H9 (cell line): ENCODE measurements around the gene NPLOC4. TPM values are rescaled to one million over a fixed set of nuclear protein-coding genes. Genes with fewer than 3 reads are reported as not detected.

ENCODE experiments used
- DNase-seq: peaks from one replicate; pipeline ENCODE4 v3.0.0-alpha.2; 2017
- H2AFZ ChIP-seq: one replicate; pipeline ENCODE4 v1.6.1; 2013; ENCODE audit warnings: mild to moderate bottlenecking, low read length, control low read depth, moderate library complexity
- H2AK5ac ChIP-seq: 2 replicates; pipeline ENCODE4 v1.6.1; 2013; ENCODE audit warnings: low read length, control low read depth, mixed read lengths; ENCODE audit not compliant: insufficient read length
- H2BK120ac ChIP-seq: one replicate; pipeline ENCODE4 v1.6.1; 2013; ENCODE audit warnings: low read depth, mild to moderate bottlenecking, low read length, control low read depth, inconsistent platforms; ENCODE audit not compliant: poor library complexity, severe bottlenecking
- H2BK12ac ChIP-seq: 2 replicates; pipeline ENCODE4 v1.6.1; 2013; ENCODE audit warnings: low read length, control low read depth, mixed read lengths, low read depth; ENCODE audit not compliant: insufficient read length
- H2BK15ac ChIP-seq: 2 replicates; pipeline ENCODE4 v1.6.1; 2013; ENCODE audit warnings: low read depth, low read length, control low read depth
- H2BK20ac ChIP-seq: one replicate; pipeline ENCODE4 v1.6.1; 2013; ENCODE audit warnings: low read depth, mild to moderate bottlenecking, low read length, control low read depth, inconsistent platforms; ENCODE audit not compliant: poor library complexity, severe bottlenecking
- H2BK5ac ChIP-seq: 2 replicates; pipeline ENCODE4 v1.6.1; 2013; ENCODE audit warnings: low read length, control low read depth, mixed read lengths; ENCODE audit not compliant: insufficient read length
- H3K14ac ChIP-seq: 2 replicates; pipeline ENCODE4 v1.6.1; 2013; ENCODE audit warnings: low read length, control low read depth; ENCODE audit not compliant: insufficient read depth
- H3K18ac ChIP-seq: 2 replicates; pipeline ENCODE4 v1.6.1; 2013; ENCODE audit warnings: low read depth, mild to moderate bottlenecking, mixed read lengths, low read length, control low read depth; ENCODE audit not compliant: insufficient read length
- H3K23ac ChIP-seq: 2 replicates; pipeline ENCODE4 v1.6.1; 2013; ENCODE audit warnings: low read length, control low read depth, mixed read lengths, low read depth; ENCODE audit not compliant: insufficient read length
- H3K23me2 ChIP-seq: 2 replicates; pipeline ENCODE4 v1.6.1; 2013; ENCODE audit warnings: low read depth, mild to moderate bottlenecking, mixed read lengths, low read length, control low read depth; ENCODE audit not compliant: insufficient read length, poor library complexity, severe bottlenecking
- H3K27ac ChIP-seq: 2 replicates; pipeline ENCODE4 v1.5.1; 2013; ENCODE audit warnings: low read length, control low read depth, mixed read lengths, low read depth; ENCODE audit not compliant: insufficient read length
- H3K27me3 ChIP-seq: 2 replicates; pipeline ENCODE4 v1.6.1; 2013; ENCODE audit warnings: low read length, control low read depth, inconsistent platforms; ENCODE audit not compliant: insufficient read depth
- H3K4ac ChIP-seq: 2 replicates; pipeline ENCODE4 v1.6.1; 2013; ENCODE audit warnings: low read depth, mild to moderate bottlenecking, control low read depth, inconsistent platforms, low read length, moderate library complexity
- H3K4me1 ChIP-seq: 2 replicates; pipeline ENCODE4 v1.6.1; 2013; ENCODE audit warnings: low read length, control low read depth, inconsistent platforms; ENCODE audit not compliant: insufficient read depth
- H3K4me2 ChIP-seq: 2 replicates; pipeline ENCODE4 v1.6.1; 2013; ENCODE audit warnings: low read length, control low read depth, mixed read lengths; ENCODE audit not compliant: insufficient read length, insufficient read depth
- H3K56ac ChIP-seq: 2 replicates; pipeline ENCODE4 v1.6.1; 2013; ENCODE audit warnings: low read depth, mild to moderate bottlenecking, mixed read lengths, low read length, control low read depth; ENCODE audit not compliant: insufficient read length
- H3K79me1 ChIP-seq: 2 replicates; pipeline ENCODE4 v1.6.1; 2013; ENCODE audit warnings: low read depth, mild to moderate bottlenecking, moderate library complexity, low read length, control low read depth, inconsistent platforms; ENCODE audit not compliant: insufficient read depth, poor library complexity, severe bottlenecking
- H3K79me2 ChIP-seq: 2 replicates; pipeline ENCODE4 v1.6.1; 2013; ENCODE audit warnings: low read length, control low read depth, inconsistent platforms; ENCODE audit not compliant: insufficient read depth
- H3K9ac ChIP-seq: 2 replicates; pipeline ENCODE4 v1.6.1; 2013; ENCODE audit warnings: low read length, control low read depth, mixed read lengths; ENCODE audit not compliant: insufficient read length; ENCODE audit errors: extremely low read depth
- H3K9me3 ChIP-seq: one replicate; pipeline ENCODE4 v1.6.1; 2013; ENCODE audit warnings: low read depth, low read length, inconsistent platforms; ENCODE audit not compliant: control insufficient read depth
- H3T11ph ChIP-seq: one replicate; pipeline ENCODE4 v1.6.1; 2013; ENCODE audit warnings: mild to moderate bottlenecking, low read length, control low read depth, inconsistent platforms
- H4K20me1 ChIP-seq: one replicate; pipeline ENCODE4 v1.6.1; 2013; ENCODE audit not compliant: control insufficient read depth, insufficient read length, insufficient read depth
- H4K5ac ChIP-seq: 2 replicates; pipeline ENCODE4 v1.6.1; 2013; ENCODE audit warnings: low read depth, mild to moderate bottlenecking, mixed read lengths, low read length, control low read depth; ENCODE audit not compliant: insufficient read length
- H4K8ac ChIP-seq: replicated peaks from 2 replicates; pipeline ENCODE4 v1.6.1; 2013; ENCODE audit warnings: low read length, control low read depth, mixed read lengths, low read depth; ENCODE audit not compliant: insufficient read length
- H4K91ac ChIP-seq: 2 replicates; pipeline ENCODE4 v1.6.1; 2013; ENCODE audit warnings: low read depth, mild to moderate bottlenecking, moderate library complexity, mixed read lengths, low read length, control low read depth; ENCODE audit not compliant: insufficient read length
- H3K27ac Mint-ChIP-seq, 3 experiments: 2 replicates in 2 of 3; 3 replicates in 1 of 3; pipeline ENCODE4 v1.8.0; 2020 to 2021; ENCODE audit warnings: mixed read lengths in 3 of 3, mild to moderate bottlenecking in 1 of 3, moderate library complexity in 1 of 3
- H3K27me3 Mint-ChIP-seq: 2 replicates; pipeline ENCODE4 v1.8.0; 2021; ENCODE audit warnings: low read depth, mild to moderate bottlenecking, moderate library complexity, mixed read lengths
- H3K36me3 Mint-ChIP-seq, 3 experiments: 2 replicates in 2 of 3; 3 replicates in 1 of 3; pipeline ENCODE4 v1.8.0; 2020 to 2021; ENCODE audit warnings: low read depth in 3 of 3, mixed read lengths in 3 of 3; ENCODE audit not compliant: insufficient read depth in 1 of 3
- H3K4me1 Mint-ChIP-seq, 2 experiments: 2 replicates each; pipeline ENCODE4 v1.8.0; 2020; ENCODE audit warnings: mixed read lengths in 2 of 2
- H3K4me3 Mint-ChIP-seq, 2 experiments: 2 replicates in 1 of 2; 3 replicates in 1 of 2; pipeline ENCODE4 v1.8.0; 2020 to 2021; ENCODE audit warnings: mild to moderate bottlenecking in 2 of 2, mixed read lengths in 2 of 2, moderate library complexity in 1 of 2
- H3K9me3 Mint-ChIP-seq, 2 experiments: 2 replicates in 1 of 2; 3 replicates in 1 of 2; pipeline ENCODE4 v1.8.0; 2020; ENCODE audit warnings: mild to moderate bottlenecking in 2 of 2, mixed read lengths in 2 of 2, moderate library complexity in 1 of 2
- WGBS: extraction: QIAGEN DNeasy Blood & Tissue Kit; methylation state at CpG from one replicate; pipeline ENCODE4 v1.1.7; 2013; ENCODE audit warnings: missing lambda C conversion rate, low lambda C conversion rate, mixed read lengths; ENCODE audit not compliant: insufficient read length; ENCODE audit errors: extremely low coverage; 5-methylcytosine and 5-hydroxymethylcytosine counted together
- total RNA-seq: library from RNA; stranded (reverse); gene quantifications from 2 replicates; pipeline ENCODE4 v1.2.1, GENCODE V29; 2021
- TF ChIP-seq, protein P1 (sequence below): fragments of 200-600 bp; sonication (generic); conservative IDR thresholded peaks from 3 replicates; pipeline ENCODE4 v1.8.0; 2021; ENCODE audit warnings: antibody characterized with exemption, mild to moderate bottlenecking

NPLOC4 gene
- total RNA-seq, 1 experiment from 2014 or later: 103 TPM

DNA sequence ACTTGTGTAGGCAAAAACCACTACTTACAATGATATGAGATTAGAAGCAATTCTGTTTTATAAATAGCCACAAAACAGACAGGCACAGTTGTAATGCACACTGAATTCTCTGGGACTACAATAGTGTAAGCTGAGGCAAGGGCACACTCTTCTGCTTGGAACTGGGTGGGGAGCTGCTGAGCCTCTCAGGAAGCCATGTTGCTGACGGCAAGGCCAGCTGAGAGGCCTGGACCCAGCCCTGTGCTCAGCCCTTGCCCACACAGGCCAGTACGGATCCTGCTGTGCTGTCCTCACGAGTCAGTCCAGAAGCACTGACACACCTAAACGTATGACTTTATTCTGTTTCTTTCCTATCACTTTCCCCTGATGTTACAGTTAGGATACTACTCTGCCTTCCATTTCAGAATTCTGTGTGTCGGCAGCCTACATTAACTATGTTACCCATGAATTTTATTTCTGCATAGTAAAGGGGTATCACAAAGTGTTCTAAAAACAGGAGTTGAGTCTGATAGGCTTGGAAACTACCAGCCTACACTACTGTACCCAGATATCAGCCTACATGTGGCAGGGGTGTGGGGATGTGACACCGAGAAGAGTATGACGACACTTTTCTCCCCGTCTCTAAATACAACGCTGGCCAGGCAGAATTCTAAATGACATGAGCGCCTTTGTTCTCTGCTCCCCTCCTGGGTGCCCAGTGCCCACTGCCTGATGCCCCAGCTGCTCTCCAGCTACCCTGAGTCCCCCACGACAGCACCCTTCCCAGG is 43.6 kb downstream of the NPLOC4 start:
- no peak overlapping the region for H3K23ac ChIP-seq
- H3K23me2 ChIP-seq: no peaks in the 10 kb centered on the region
- H3K56ac ChIP-seq: no peak overlapping the region
- no peaks in the 10 kb centered on the region for H3K79me1 ChIP-seq
- DNase-seq: no peak
- H2BK15ac ChIP-seq: no peak overlapping the region
- Mint-ChIP-seq H3K36me3 (peaks cover 34 to 83% (median 73%) of the 10 kb centered on the region in 3 experiments), H3K27me3 (no peaks in the 10 kb centered on the region), H3K4me1 (no peaks in the 10 kb centered on the region), H3K9me3 (no peaks in the 10 kb centered on the region), H3K27ac (0 out of 7 replicates have a peak overlapping the region, but pooled peaks of 1 of the 3 experiments have one; percentile 19), H3K4me3 (no peak overlapping the region; a peak in 1 of 5 replicates)
- TF ChIP-seq, protein P1, sequence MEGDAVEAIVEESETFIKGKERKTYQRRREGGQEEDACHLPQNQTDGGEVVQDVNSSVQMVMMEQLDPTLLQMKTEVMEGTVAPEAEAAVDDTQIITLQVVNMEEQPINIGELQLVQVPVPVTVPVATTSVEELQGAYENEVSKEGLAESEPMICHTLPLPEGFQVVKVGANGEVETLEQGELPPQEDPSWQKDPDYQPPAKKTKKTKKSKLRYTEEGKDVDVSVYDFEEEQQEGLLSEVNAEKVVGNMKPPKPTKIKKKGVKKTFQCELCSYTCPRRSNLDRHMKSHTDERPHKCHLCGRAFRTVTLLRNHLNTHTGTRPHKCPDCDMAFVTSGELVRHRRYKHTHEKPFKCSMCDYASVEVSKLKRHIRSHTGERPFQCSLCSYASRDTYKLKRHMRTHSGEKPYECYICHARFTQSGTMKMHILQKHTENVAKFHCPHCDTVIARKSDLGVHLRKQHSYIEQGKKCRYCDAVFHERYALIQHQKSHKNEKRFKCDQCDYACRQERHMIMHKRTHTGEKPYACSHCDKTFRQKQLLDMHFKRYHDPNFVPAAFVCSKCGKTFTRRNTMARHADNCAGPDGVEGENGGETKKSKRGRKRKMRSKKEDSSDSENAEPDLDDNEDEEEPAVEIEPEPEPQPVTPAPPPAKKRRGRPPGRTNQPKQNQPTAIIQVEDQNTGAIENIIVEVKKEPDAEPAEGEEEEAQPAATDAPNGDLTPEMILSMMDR: no peak
- H2AK5ac ChIP-seq: no peak overlapping the region
- H3K4me1 ChIP-seq: no peaks in the 10 kb centered on the region
- no peaks in the 10 kb centered on the region for H3K9me3 ChIP-seq
- H4K5ac ChIP-seq: no peak overlapping the region
- H3T11ph ChIP-seq: no peak overlapping the region
- H3K27me3 ChIP-seq: no peaks in the 10 kb centered on the region
- H3K14ac ChIP-seq: no peak overlapping the region
- H2BK5ac ChIP-seq: no peak overlapping the region
- WGBS: no CpG with 5 or more reads among the region's 11 CpGs
- H3K18ac ChIP-seq: no peak overlapping the region
- no peaks in the 10 kb centered on the region for H4K20me1 ChIP-seq
- H2BK20ac ChIP-seq: no peak overlapping the region
- no peak overlapping the region for H3K4me2 ChIP-seq
- no peak overlapping the region for H3K4ac ChIP-seq
- H4K91ac ChIP-seq: no peak overlapping the region
- no peak overlapping the region for H2BK12ac ChIP-seq
- no peak overlapping the region for H3K27ac ChIP-seq
- H3K79me2 ChIP-seq: no peaks in the 10 kb centered on the region
- no peak overlapping the region for H2BK120ac ChIP-seq
- H3K9ac ChIP-seq: no peak overlapping the region
- no peak overlapping the region for H2AFZ ChIP-seq
- H4K8ac ChIP-seq: no peak overlapping the region
